GM19397 (cell line): ENCODE measurements around the gene TMEM132D.
"Not testable (repeated sequence)": the region's sequence is repeated elsewhere in the genome, so short reads cannot be mapped to it uniquely, and the experiment has no call there.

Experiments used
- ATAC-seq: cut with Tn5 transposase; IDR thresholded peaks from one replicate; pipeline ENCODE4 v1.9.1; 2021; ENCODE audit warnings: mild to moderate bottlenecking, moderate library complexity; ENCODE audit not compliant: unreplicated experiment

Gene TMEM132D

DNA sequence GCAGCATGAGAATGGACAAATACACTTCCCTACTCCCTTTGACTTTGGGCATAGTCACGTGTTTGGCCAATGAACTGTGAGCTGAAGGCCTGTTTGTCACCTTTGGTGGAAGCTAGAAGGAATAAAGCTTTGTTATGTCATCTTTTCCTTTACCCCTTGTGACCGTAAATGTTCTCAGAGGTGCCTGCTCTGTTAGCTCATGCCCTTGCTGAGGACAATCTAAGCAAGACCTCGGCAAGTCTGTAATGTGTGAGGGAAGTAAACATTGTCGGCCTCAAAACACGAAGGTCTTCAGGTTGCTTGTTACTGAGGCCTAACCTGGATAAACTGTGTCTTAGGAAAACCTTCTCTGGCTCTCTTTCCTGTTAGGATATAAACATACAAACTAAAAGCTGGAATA is 354.2 kb downstream of the TMEM132D start:
- ATAC-seq = no peak

DNA sequence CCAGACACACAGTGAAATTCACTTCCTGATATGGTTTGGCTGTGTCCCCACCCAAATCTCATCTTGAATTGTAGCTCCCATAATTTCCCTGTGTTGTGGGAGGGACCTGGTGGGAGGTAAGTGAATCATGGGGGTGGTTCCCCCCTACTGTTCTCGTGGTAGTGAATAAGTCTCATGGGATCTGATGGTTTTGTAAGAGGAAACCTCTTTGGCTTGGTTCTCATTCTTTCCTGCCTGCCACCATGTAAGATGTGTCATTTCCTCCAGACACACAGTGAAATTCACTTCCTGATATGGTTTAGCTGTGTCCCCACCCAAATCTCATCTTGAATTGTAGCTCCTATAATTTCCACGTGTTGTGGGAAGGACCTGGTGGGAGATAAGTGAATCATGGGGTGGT is 354.8 kb downstream of the TMEM132D start:
- not testable (repeated sequence) for ATAC-seq

DNA sequence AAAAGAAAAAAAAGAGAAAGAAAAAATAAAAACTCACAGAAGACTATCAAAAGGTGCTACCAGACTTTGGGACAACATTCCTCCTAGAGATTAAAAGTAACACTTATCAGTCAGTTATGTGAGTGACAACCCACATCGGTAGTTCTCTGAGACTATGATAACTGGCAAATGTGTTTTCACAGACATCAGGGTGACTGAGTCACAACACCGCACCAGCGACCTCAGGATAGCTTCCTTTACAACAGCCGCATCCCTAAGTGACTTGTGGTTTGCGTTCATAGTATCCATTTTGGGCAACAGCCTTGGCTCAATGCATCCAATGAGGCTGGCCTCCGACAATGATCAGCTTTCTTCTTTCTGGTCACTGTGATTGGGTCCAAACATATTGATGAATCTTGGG is 359.1 kb downstream of the TMEM132D start:
- no peak for ATAC-seq

- no peak for ATAC-seq
Measured at GRCh38 chr12:129540954-129541353, 362.9 kb downstream of the TMEM132D start.

GRCh38 chr12:129540249-129540648 is 363.6 kb downstream of the TMEM132D start:
- no peak for ATAC-seq

- not testable (repeated sequence) for ATAC-seq
Measured at GRCh38 chr12:129538724-129539335, 365.0 kb downstream of the TMEM132D start.

DNA sequence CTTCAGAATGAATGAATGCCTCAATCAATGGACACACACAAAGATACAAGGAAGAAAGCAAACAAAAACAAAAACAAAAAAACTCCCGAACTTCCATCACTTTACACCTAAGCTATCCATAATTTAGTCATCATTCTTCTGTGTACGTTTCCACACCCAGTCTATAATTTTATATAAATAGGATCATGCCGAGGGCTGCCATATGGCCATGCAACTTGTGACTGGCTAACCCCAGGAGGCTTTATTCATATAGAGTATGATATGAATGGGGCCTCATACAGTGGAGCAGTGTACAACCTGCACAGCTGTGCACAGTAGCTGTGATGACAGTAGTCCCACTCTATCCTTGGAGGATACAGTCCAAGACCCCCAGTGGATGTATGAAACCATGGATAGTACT is 365.7 kb downstream of the TMEM132D start:
- ATAC-seq = no peak

- ATAC-seq = no peak
Measured at GRCh38 chr12:129534966-129535750, 368.7 kb downstream of the TMEM132D start.

DNA sequence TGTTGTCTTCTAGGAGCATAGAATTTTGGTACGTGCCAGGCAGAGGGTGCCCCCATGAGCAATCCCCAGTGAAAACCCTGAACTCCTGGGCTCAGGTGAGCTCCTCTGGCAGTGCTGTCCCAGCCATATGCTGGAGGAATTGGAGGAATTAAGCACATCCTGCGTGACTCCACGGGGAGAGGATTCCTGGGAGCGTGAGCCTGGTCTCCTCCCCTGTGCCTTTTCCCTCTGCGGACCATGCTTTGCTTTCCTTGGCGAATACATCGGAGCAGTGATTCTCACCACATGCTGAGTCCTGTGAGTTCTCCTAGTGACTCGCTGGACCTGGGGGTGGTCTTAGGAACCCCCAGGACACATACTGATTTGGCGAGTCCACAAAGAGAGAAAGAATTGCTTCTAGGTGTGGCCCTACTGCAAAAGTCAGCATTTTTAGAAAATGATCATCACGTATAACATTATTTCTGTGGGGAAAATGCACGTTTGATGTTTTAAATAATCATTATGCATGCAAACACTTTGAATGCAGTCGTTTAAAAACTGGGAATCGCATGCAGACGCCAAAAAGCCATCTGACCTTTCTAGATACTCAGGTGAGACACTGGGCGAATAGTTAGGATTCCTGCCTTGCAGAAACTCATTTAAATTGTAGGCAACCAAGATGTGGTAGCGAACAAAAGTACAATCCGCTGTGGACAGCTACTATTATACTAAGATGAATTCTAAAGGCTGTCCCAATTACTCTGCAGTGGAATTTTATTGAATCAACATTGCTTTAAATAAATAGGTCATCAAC is 370.9 kb downstream of the TMEM132D start:
- no peak for ATAC-seq

DNA sequence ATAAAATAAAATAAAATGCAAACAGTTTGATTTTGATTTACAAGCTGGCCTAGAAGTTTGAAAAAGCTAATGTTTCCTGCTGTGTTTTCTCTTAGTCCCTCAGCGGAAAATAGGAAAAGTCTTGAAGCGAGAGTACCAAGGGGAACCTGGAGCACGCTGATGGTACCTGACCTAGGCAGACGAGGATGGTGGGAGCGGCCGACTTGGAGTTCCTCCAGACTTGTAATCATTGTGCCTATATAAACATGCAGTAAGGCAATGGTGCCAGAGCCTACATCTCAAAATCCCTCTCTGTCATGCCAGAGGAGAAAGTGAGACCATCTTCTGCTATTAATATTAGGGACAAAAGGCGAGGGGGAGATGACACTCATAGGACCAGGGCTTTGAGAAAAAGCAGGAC is 371.7 kb downstream of the TMEM132D start:
- no peak for ATAC-seq

- no peak for ATAC-seq
Measured at GRCh38 chr12:129530984-129531383, 372.8 kb downstream of the TMEM132D start.

DNA sequence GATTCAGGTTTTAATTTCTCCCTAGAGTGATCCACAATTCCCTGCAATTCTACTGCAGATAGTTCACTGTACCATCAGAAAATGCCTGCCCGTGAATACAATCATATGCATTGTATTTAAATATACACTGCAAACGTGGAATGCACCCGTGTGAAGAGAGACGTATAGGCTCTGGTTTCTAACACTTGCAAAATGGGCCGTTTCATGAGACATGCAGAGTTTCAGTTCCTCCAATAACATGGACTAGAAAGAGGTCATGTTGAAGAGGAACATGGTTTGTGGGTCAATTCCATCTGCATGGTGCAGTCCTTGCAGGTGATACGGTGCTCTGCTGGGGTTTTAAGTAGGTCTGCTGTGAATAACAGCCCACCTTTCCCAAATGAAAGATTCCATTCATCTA is 373.3 kb downstream of the TMEM132D start:
- ATAC-seq = no peak

GRCh38 chr12:129527506-129527905 is 376.3 kb downstream of the TMEM132D start:
- no peak for ATAC-seq

DNA sequence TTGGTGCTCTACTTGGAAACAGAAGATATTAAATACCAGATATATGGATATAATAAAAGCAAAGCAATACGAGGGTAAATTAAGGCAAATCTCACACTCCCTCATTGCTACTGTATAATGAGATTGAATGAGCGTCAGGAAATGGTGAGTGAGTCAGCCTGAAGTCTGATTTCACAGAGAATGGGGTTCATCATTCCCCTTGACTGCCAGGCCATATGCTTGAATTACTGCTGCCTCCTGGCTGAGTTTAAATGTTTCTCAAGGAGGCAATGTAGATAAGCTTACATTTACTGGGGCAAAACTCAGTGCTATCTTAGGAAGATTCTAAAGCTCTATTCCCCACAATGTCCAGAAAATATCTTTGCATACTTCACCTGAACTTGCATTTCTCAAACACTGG is 380.2 kb downstream of the TMEM132D start:
- ATAC-seq = no peak

- ATAC-seq = no peak
Measured at GRCh38 chr12:129520739-129521138, 383.1 kb downstream of the TMEM132D start.

GRCh38 chr12:129503802-129504201 is 400.0 kb downstream of the TMEM132D start:
- no peak for ATAC-seq

- ATAC-seq = no peak
Measured at GRCh38 chr12:129496226-129496625, 407.6 kb downstream of the TMEM132D start.

DNA sequence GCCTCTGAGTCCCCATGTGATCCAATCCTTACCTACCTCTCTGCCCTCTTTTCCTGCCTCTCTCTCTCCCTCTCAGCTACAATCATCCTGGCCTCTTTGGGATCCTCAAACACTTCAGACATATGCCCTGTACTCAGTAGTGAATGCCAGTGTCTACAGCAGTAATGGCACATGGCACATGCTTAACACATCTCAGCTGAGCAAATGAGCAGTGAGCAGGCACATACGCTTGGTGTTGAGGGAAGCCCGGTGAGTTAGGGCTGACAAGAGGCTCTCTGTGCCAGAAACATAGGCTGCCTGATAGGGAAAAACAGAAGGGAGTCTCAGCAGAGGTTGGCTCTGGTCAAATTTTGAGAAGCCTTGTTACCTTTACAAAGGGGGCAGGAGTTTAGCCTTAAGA is 409.1 kb downstream of the TMEM132D start:
- no peak for ATAC-seq

- no peak for ATAC-seq
Measured at GRCh38 chr12:129494260-129494659, 409.6 kb downstream of the TMEM132D start.

GRCh38 chr12:129489100-129489676 is 414.6 kb downstream of the TMEM132D start:
- no peak for ATAC-seq

DNA sequence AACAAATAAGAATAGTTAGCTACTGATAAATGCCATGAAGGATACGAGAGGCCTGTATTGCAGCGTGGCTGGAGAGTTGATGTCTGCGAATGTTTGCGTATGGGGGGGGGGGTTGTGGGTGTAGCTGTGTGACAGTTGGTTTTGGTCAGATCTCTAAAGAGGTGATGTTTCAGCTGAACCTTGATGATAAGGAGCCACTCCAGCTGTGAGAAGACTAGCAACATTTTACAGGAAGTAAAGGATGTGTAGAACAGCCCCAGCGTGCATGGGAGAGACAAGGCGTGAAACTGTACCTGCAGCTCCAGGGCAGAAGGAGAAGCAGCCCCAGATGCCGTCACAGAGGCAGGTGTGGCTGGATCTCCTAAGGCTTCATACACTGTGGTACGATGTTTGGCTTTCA is 416.9 kb downstream of the TMEM132D start:
- no peak for ATAC-seq
